ENCODE data around the gene RTTN. TPM values are rescaled to one million over a fixed set of nuclear protein-coding genes. Genes with fewer than 3 reads are reported as not detected.
A peak's percentile ranks its signal among the peaks of the same experiment; 100 is the strongest.

Gene RTTN
- total and polyA plus RNA-seq, 2 of the 4 experiments (the other 2 are of a cell fraction) = 5.8 to 19.9 TPM

DNA sequence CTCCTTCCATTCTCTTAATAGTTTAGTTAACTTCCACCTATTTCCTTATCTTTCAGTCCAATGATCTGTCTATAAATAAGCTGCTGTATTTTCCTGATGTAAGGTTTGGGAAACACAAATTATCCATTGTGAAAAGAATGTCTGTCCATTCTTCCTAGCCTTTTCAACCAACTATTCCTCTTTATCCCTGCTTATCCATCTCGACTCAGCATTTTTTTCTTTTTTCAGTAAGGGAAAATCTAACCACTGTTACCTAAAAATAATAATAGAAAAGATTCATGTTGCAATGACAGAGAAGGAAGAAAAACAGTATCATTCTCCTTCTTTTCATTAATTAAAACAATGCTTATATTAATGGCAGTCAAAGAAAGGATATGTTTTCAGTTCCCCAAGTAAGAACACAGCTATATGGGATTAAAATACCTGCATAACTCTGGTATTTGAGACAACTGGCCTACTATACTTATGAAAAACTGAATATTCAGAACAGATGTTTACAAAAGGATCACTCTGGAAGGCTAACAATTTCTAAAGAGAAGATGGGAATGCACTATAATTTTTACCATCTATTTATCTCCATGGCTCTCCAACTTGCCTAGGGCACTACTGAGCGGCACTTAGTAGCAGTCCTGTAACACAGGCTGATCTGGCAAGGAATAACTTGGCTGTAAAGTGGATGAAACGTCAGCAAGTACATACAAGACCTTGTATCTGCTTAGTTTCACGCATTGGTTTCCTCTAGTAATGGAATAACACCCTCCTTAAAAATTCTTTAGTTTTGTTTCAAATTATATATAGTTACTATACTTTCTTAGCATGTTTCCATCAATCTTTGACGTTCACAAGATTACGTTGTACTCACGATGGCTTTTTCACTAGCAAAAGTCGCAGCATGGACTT lies 57.2 kb downstream of the RTTN start:
- 0 out of 2 replicates have a peak, but pooled peaks have one; percentile 17 for ATAC-seq (ENCODE audit: low read depth)

More for the DNA sequence above, 57.2 kb downstream of the RTTN start:
- Histone ChIP-seq H4K8ac (ENCODE audit: low read depth in 2 of 2, low read length in 2 of 2) (no peak overlapping the region; a peak in 1 of 4 replicates), H3K4ac (ENCODE audit: low read depth, low read length) (no peak overlapping the region), H3K79me1 (ENCODE audit: low read depth in 1 of 2, low read length in 2 of 2) (peaks cover 5% of the 10 kb centered on the region in 2 experiments; a peak in 3 of 4 replicates), H2AK9ac (replicated peaks; ENCODE audit: low read depth, low read length, poor library complexity) (no peak overlapping the region), H2AFZ (replicated peaks; ENCODE audit: low read length, poor library complexity) (no peak overlapping the region), H3K23ac (ENCODE audit: low read depth, low read length) (no peak overlapping the region), H3K9me3 (ENCODE audit: control insufficient read depth, insufficient read depth, low read length) (no peaks in the 10 kb centered on the region), H2BK15ac (ENCODE audit: low read depth, low read length) (no peak overlapping the region), H3K27ac (ENCODE audit: insufficient read depth, low read length) (no peak overlapping the region), H3K9me1 (ENCODE audit: insufficient read depth, low read length) (peaks cover 3% of the 10 kb centered on the region; the same call in 1 of the 2 replicates), H3K4me3 (ENCODE audit: insufficient read depth, low read depth, low read length) (no peak overlapping the region), H3K56ac (ENCODE audit: extremely low read depth, insufficient read depth, low read length) (no peak overlapping the region), H3K18ac (ENCODE audit: low read depth, low read length) (no peak overlapping the region), H2BK20ac (ENCODE audit: low read depth, low read length) (no peak overlapping the region), H2BK5ac (ENCODE audit: low read depth, low read length, poor library complexity, severe bottlenecking) (no peak overlapping the region), H3K14ac (replicated peaks; ENCODE audit: low read depth, low read length) (no peak overlapping the region), H3K9ac (ENCODE audit: low read depth, low read length) (no peak overlapping the region), H2BK120ac (ENCODE audit: low read depth, low read length) (no peak overlapping the region), H3K36me3 (ENCODE audit: control insufficient read depth, insufficient read depth, low read length) (peaks cover 2% of the 10 kb centered on the region; the same call in 1 of the 2 replicates), H3K4me1 (ENCODE audit: control insufficient read depth, insufficient read depth, low read length) (no peaks in the 10 kb centered on the region), H4K91ac (ENCODE audit: insufficient read depth, low read depth, low read length) (no peak overlapping the region), H4K20me1 (ENCODE audit: insufficient read depth, low read length) (no peaks in the 10 kb centered on the region), H2AK5ac (ENCODE audit: low read depth, low read length) (no peak overlapping the region), H4K5ac (ENCODE audit: low read depth, low read length) (no peak overlapping the region), H3K27me3 (ENCODE audit: control insufficient read depth, insufficient read depth, low read length) (no peaks in the 10 kb centered on the region), H3K4me2 (ENCODE audit: low read depth, low read length) (no peak overlapping the region)
- DNase-seq = no peak
- ChIA-PET CTCF (no interaction called here), POLR2A (ENCODE audit: unreplicated experiment) (no interaction called here)
- dilution Hi-C loops (cut with HindIII; ENCODE audit: low sequenced_read_pairs, unreplicated experiment) = no loop called here
- BruUV-seq (replicated peaks) = no TSS peak
- in situ Hi-C loops (cut with MboI; ENCODE audit: low sequenced_read_pairs) = no loop called here
- 100% methylated on average over 3 of the region's 8 CpGs; no CpG with 5 or more reads in 1 of the 2 experiments for WGBS, 2 experiments (ENCODE audit: extremely low coverage in 2 of 2, insufficient read length in 1 of 2)
- intact Hi-C loops (cut with micrococcal nuclease) = no loop called here
- TF ChIP-seq MAFK (IDR thresholded peaks at IDR 0.05; ENCODE audit: low read depth, low read length) (peak; percentile 22; the same call in 1 of the 2 replicates), POLR2A (IDR thresholded peaks at IDR 0.05; ENCODE audit: low read depth, low read length) (no peak)
